CD8-positive, alpha-beta memory T cell (primary cell): Measurements from ENCODE around the gene DRC1. TPM values are rescaled to one million over a fixed set of nuclear protein-coding genes. Genes with fewer than 3 reads are reported as not detected.

Experiments used
- CTCF ChIA-PET: fragments of 350-600 bp; sonication (Branson Sonifier 250); formaldehyde crosslinking; loops from one replicate; lab custom pipeline; 2021; ENCODE audit warnings: antibody characterized with exemption; lab: Charles Lee
- POLR2A ChIA-PET: fragments of 350-600 bp; sonication (Branson Sonifier 250); formaldehyde crosslinking; loops from one replicate; lab custom pipeline; 2021; ENCODE audit warnings: antibody characterized with exemption; lab: Charles Lee
- DNase-seq, 5 donors: peaks; one replicate each; pipeline versions ENCODE4 v3.0.0 to v3.0.0-alpha.2; 2020 to 2022; ENCODE audit warnings: mixed read lengths in 1 of 5
- H3K27ac ChIP-seq: one replicate; pipeline ENCODE4 v1.7.0; 2013; ENCODE audit warnings: low read depth, mild to moderate bottlenecking, low read length, moderate library complexity
- H3K27me3 ChIP-seq: 2 replicates; pipeline ENCODE4 v1.7.0; 2013; ENCODE audit warnings: low read length, mild to moderate bottlenecking; ENCODE audit not compliant: insufficient read depth, poor library complexity, severe bottlenecking
- H3K36me3 ChIP-seq: 2 replicates; pipeline ENCODE4 v1.7.0; 2013; ENCODE audit warnings: mild to moderate bottlenecking, low read length, moderate library complexity; ENCODE audit not compliant: insufficient read depth
- H3K4me1 ChIP-seq: 2 replicates; pipeline ENCODE4 v1.7.0; 2013; ENCODE audit warnings: mild to moderate bottlenecking, low read length, moderate library complexity; ENCODE audit not compliant: insufficient read depth
- H3K4me3 ChIP-seq: 2 replicates; pipeline ENCODE4 v1.7.0; 2013; ENCODE audit warnings: mild to moderate bottlenecking, low read length
- H3K9me3 ChIP-seq: 2 replicates; pipeline ENCODE4 v1.7.0; 2013; ENCODE audit warnings: mild to moderate bottlenecking, low read length
- H3K27ac Mint-ChIP-seq, 8 donors: one replicate each; pipeline ENCODE4 v1.8.0; 2020 to 2021; ENCODE audit warnings: mixed read lengths in 8 of 8, mild to moderate bottlenecking in 6 of 8, inconsistent platforms in 3 of 8, moderate library complexity in 3 of 8
- H3K27me3 Mint-ChIP-seq, 2 donors: one replicate each; pipeline ENCODE4 v1.8.0; 2020 to 2021; ENCODE audit warnings: mixed read lengths in 2 of 2, mild to moderate bottlenecking in 1 of 2, moderate library complexity in 1 of 2
- H3K36me3 Mint-ChIP-seq, 3 donors: one replicate each; pipeline ENCODE4 v1.8.0; 2020 to 2021; ENCODE audit warnings: mixed read lengths in 3 of 3, inconsistent platforms in 1 of 3, mild to moderate bottlenecking in 1 of 3
- H3K4me1 Mint-ChIP-seq, 3 donors: one replicate each; pipeline ENCODE4 v1.8.0; 2020 to 2021; ENCODE audit warnings: mixed read lengths in 3 of 3, inconsistent platforms in 1 of 3, mild to moderate bottlenecking in 1 of 3
- H3K4me3 Mint-ChIP-seq, 7 donors: one replicate each; pipeline ENCODE4 v1.8.0; 2020 to 2021; ENCODE audit warnings: mixed read lengths in 7 of 7, mild to moderate bottlenecking in 6 of 7, moderate library complexity in 4 of 7, inconsistent platforms in 2 of 7
- H3K9me3 Mint-ChIP-seq, 5 donors: one replicate each; pipeline ENCODE4 v1.8.0; 2020 to 2022; ENCODE audit warnings: mixed read lengths in 5 of 5, mild to moderate bottlenecking in 3 of 5, moderate library complexity in 2 of 5, inconsistent platforms in 1 of 5
- polyA plus RNA-seq: library from polyadenylated mRNA; unstranded; fragments of 300-500 nt; fragmentation: Illumina TruSeq; gene quantifications from one replicate; pipeline ENCODE4 v1.2.3, GENCODE V29; 2021
- total RNA-seq, 2 experiments: library from RNA; stranded (reverse); gene quantifications; one replicate each; pipeline ENCODE4 v1.2.3, GENCODE V29; 2021

DRC1 gene
- total and polyA plus RNA-seq, 3 experiments from 2014 or later: not detected

GRCh38 chr2:26450031-26450635 lies 48.4 kb downstream of the DRC1 start:
- Mint-ChIP-seq H3K9me3 (no peaks in the 10 kb centered on the region), H3K27me3 (peaks cover 2 to 31% of the 10 kb centered on the region in 2 donors), H3K4me3 (no peak overlapping the region), H3K36me3 (no peaks in the 10 kb centered on the region), H3K4me1 (no peaks in the 10 kb centered on the region), H3K27ac (no peak overlapping the region)
- no peak overlapping the region for H3K4me3 ChIP-seq
- POLR2A ChIA-PET: no interaction called here
- DNase-seq: no peak
- CTCF ChIA-PET: no interaction called here
- no peak overlapping the region for H3K27ac ChIP-seq
- H3K36me3 ChIP-seq: no peaks in the 10 kb centered on the region
- no peaks in the 10 kb centered on the region for H3K4me1 ChIP-seq
- no peaks in the 10 kb centered on the region for H3K9me3 ChIP-seq
- H3K27me3 ChIP-seq: no peaks in the 10 kb centered on the region

- POLR2A ChIA-PET: no interaction called here
- H3K27me3 ChIP-seq: no peaks in the 10 kb centered on the region
- no peaks in the 10 kb centered on the region for H3K9me3 Mint-ChIP-seq
- DNase-seq: no peak
- H3K27me3 Mint-ChIP-seq: peaks cover 2 to 27% of the 10 kb centered on the region in 2 donors
- no peaks in the 10 kb centered on the region for H3K36me3 ChIP-seq
- no peaks in the 10 kb centered on the region for H3K36me3 Mint-ChIP-seq
- H3K4me1 Mint-ChIP-seq: no peaks in the 10 kb centered on the region
- H3K9me3 ChIP-seq: no peaks in the 10 kb centered on the region
- no peak overlapping the region for H3K27ac ChIP-seq
- H3K4me1 ChIP-seq: no peaks in the 10 kb centered on the region
- H3K4me3 Mint-ChIP-seq: no peak overlapping the region
- H3K4me3 ChIP-seq: no peak overlapping the region
- CTCF ChIA-PET: no interaction called here
- no peak overlapping the region for H3K27ac Mint-ChIP-seq
Measured at GRCh38 chr2:26451700-26452099, 50.0 kb downstream of the DRC1 start.

- no peak for DNase-seq
- Mint-ChIP-seq H3K27me3 (peaks cover 2 to 27% of the 10 kb centered on the region in 2 donors), H3K9me3 (no peaks in the 10 kb centered on the region), H3K36me3 (no peaks in the 10 kb centered on the region), H3K4me3 (no peak overlapping the region), H3K27ac (no peak overlapping the region), H3K4me1 (no peaks in the 10 kb centered on the region)
- H3K36me3 ChIP-seq: no peaks in the 10 kb centered on the region
- H3K4me3 ChIP-seq: no peak overlapping the region
- POLR2A ChIA-PET: no interaction called here
- H3K9me3 ChIP-seq: no peaks in the 10 kb centered on the region
- H3K4me1 ChIP-seq: no peaks in the 10 kb centered on the region
- CTCF ChIA-PET: no interaction called here
- no peak overlapping the region for H3K27ac ChIP-seq
- no peaks in the 10 kb centered on the region for H3K27me3 ChIP-seq
Measured at GRCh38 chr2:26453421-26454329, 52.0 kb downstream of the DRC1 start.

- CTCF ChIA-PET: no interaction called here
- H3K9me3 Mint-ChIP-seq: no peaks in the 10 kb centered on the region
- peak overlapping the region in 1 of 8 donors; percentile 16 for H3K27ac Mint-ChIP-seq
- H3K36me3 ChIP-seq: no peaks in the 10 kb centered on the region
- peaks cover 2 to 24% of the 10 kb centered on the region in 2 donors for H3K27me3 Mint-ChIP-seq
- H3K27me3 ChIP-seq: no peaks in the 10 kb centered on the region
- H3K9me3 ChIP-seq: no peaks in the 10 kb centered on the region
- no peak overlapping the region for H3K27ac ChIP-seq
- H3K4me1 ChIP-seq: no peaks in the 10 kb centered on the region
- POLR2A ChIA-PET: no interaction called here
- DNase-seq: no peak
- H3K4me3 ChIP-seq: no peak overlapping the region
- no peaks in the 10 kb centered on the region for H3K4me1 Mint-ChIP-seq
- H3K4me3 Mint-ChIP-seq: no peak overlapping the region
- no peaks in the 10 kb centered on the region for H3K36me3 Mint-ChIP-seq
Measured at GRCh38 chr2:26454561-26455001, 52.9 kb downstream of the DRC1 start.

- no peaks in the 10 kb centered on the region for H3K27me3 ChIP-seq
- H3K4me3 Mint-ChIP-seq: no peak overlapping the region
- peaks cover 2 to 22% of the 10 kb centered on the region in 2 donors for H3K27me3 Mint-ChIP-seq
- no peaks in the 10 kb centered on the region for H3K9me3 Mint-ChIP-seq
- POLR2A ChIA-PET: no interaction called here
- H3K27ac ChIP-seq: no peak overlapping the region
- no peak overlapping the region for H3K4me3 ChIP-seq
- no peaks in the 10 kb centered on the region for H3K36me3 ChIP-seq
- H3K9me3 ChIP-seq: no peaks in the 10 kb centered on the region
- no peaks in the 10 kb centered on the region for H3K4me1 Mint-ChIP-seq
- CTCF ChIA-PET: no interaction called here
- no peak for DNase-seq
- no peaks in the 10 kb centered on the region for H3K36me3 Mint-ChIP-seq
- no peaks in the 10 kb centered on the region for H3K4me1 ChIP-seq
- peak overlapping the region in 1 of 8 donors; percentile 16 for H3K27ac Mint-ChIP-seq
Measured at GRCh38 chr2:26455037-26455669, 53.4 kb downstream of the DRC1 start.

- no peak for DNase-seq
- no peaks in the 10 kb centered on the region for H3K4me1 Mint-ChIP-seq
- POLR2A ChIA-PET: no interaction called here
- H3K9me3 ChIP-seq: no peaks in the 10 kb centered on the region
- no peak overlapping the region for H3K27ac Mint-ChIP-seq
- CTCF ChIA-PET: no interaction called here
- H3K27me3 ChIP-seq: no peaks in the 10 kb centered on the region
- no peaks in the 10 kb centered on the region for H3K36me3 ChIP-seq
- H3K4me1 ChIP-seq: no peaks in the 10 kb centered on the region
- no peak overlapping the region for H3K4me3 ChIP-seq
- H3K36me3 Mint-ChIP-seq: no peaks in the 10 kb centered on the region
- H3K27me3 Mint-ChIP-seq: peaks cover 2 to 18% of the 10 kb centered on the region in 2 donors
- no peaks in the 10 kb centered on the region for H3K9me3 Mint-ChIP-seq
- no peak overlapping the region for H3K4me3 Mint-ChIP-seq
- no peak overlapping the region for H3K27ac ChIP-seq
Measured at GRCh38 chr2:26455670-26456439, 54.1 kb downstream of the DRC1 start.

GRCh38 chr2:26456440-26457250 lies 54.9 kb downstream of the DRC1 start:
- no peaks in the 10 kb centered on the region for H3K36me3 ChIP-seq
- Mint-ChIP-seq H3K27ac (peak overlapping the region in 1 of 8 donors; percentile 74), H3K9me3 (no peaks in the 10 kb centered on the region), H3K4me1 (no peaks in the 10 kb centered on the region), H3K36me3 (no peaks in the 10 kb centered on the region), H3K27me3 (peaks cover 2 to 13% of the 10 kb centered on the region in 2 donors), H3K4me3 (no peak overlapping the region)
- POLR2A ChIA-PET: no interaction called here
- no peak overlapping the region for H3K27ac ChIP-seq
- no peaks in the 10 kb centered on the region for H3K9me3 ChIP-seq
- H3K4me1 ChIP-seq: no peaks in the 10 kb centered on the region
- CTCF ChIA-PET: no interaction called here
- no peak for DNase-seq
- no peak overlapping the region for H3K4me3 ChIP-seq
- H3K27me3 ChIP-seq: no peaks in the 10 kb centered on the region
